Activated CD4-positive, alpha-beta T cell treated with anti-CD3 and anti-CD28 coated beads, Interleukin-2, Interleukin-6, amounts not matched to agents 100 ng/mL and 50 ng/mL, durations not matched to agents 16 hours and 8 hours (primary cell): ENCODE results near the gene PIN4.
"Not testable (repeated sequence)": the region's sequence is repeated elsewhere in the genome, so short reads cannot be mapped to it uniquely, and the experiment has no call there.

Experiments
- DNase-seq: peaks from one replicate; pipeline ENCODE4 v3.0.0-alpha.2; 2020

PIN4 gene

DNA sequence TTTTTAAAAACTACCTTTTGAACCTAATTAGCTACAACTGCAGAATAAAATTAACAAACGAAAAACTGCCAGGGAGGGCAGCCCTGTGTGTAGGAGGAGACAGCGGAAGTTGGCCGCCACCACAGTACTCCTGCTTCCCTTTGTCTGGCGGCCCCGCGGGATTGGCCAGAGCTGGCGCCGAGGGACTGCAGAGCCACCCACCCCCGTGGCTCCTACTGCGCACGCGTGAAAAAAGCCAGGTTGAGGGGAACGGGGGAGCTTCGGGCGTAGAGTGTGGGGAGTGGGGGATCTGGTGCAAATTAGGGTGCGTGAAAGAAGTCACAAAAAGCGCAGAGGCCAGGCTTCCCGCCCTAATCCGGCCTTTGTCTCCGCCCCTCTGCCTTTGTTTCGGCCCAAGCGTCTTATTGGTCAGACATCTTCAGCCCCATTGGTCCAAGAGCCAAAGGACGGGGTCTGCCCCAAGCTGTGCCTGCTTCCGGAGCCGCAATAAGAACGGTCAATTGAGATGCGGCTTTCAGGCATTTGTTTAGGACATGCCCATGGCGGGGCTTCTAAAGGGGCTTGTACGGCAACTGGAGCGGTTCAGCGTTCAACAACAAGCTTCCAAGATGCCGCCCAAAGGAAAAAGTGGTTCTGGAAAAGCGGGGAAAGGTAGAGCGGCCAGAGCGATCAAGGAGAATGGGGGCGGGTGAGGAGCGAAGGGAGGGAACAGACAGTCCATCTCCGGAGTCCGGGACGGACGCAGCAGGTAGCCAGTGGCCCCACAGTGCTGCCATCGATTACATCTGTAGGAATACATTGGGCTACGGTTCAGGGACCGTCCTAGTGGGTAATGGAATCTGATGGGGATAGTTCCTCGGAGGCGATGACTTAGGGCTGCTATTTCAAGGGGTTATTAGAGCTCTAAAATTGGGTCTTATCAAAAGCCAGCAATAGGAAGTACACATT is at the start of gene PIN4:
Gene PIN4 (plus strand): TSS at position 580 of the 948 bp plus-strand sequence. CDS start 29 bp downstream, at position 609.
- DNase-seq: peak; percentile 94

DNA sequence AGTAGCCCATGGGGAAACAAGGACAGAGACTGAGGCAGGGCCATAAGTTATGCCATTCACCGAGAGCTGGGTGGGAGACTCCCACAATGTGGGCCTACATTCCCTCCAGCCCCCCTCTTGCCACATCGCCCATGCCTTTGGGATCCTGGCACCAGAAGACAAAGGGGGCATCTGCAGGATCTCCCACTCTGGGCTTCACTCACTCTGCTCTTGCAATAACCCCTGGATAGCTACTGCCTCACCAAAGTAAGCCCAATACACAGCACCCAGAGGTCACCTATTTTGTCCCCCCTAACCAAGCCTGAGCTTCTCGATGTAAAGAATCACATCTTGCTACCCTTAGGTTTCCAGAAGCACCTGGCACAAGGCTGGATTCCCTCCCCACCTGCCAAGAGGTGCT is 49.1 kb upstream of the PIN4 start:
- no peak for DNase-seq

- no peak for DNase-seq
These were observed 47.6 kb upstream of the PIN4 start for GRCh38 chrX:72133851-72134546.

DNA sequence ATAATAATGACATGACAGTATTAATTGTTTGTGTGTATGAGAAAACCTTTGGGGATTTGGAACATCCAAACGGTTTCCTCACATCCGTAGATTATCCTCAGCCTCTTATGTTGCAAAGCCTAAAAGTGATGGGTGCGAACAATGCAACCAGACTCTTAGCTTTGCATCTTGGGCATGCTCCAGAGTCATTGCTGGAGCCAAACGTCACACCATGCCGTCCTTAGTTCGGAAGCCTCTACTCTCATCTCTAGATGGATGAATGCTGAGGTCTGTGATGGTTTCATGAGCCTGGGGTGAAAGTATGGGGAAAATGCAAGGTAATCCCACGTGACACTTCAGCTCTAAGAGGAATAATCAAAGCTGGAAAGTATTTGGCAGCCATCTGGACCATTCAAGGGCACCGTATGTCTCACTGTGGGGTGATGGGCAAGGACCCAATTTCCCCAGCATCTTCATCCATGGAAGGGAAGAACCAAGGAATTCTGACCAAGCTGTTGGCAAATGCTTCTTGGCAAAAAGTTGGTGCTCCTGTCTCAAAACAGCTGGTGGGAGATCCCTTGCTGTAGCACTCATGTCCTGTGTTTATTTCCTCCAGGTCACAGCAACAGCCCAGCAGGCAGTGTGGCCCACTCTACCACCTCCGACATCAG is 43.6 kb upstream of the PIN4 start:
- DNase-seq: no peak

GRCh38 chrX:72139538-72139937 is 42.0 kb upstream of the PIN4 start:
- DNase-seq: no peak

- DNase-seq: peak; percentile 36
These were observed 40.1 kb upstream of the PIN4 start for GRCh38 chrX:72141372-72142004.

DNA sequence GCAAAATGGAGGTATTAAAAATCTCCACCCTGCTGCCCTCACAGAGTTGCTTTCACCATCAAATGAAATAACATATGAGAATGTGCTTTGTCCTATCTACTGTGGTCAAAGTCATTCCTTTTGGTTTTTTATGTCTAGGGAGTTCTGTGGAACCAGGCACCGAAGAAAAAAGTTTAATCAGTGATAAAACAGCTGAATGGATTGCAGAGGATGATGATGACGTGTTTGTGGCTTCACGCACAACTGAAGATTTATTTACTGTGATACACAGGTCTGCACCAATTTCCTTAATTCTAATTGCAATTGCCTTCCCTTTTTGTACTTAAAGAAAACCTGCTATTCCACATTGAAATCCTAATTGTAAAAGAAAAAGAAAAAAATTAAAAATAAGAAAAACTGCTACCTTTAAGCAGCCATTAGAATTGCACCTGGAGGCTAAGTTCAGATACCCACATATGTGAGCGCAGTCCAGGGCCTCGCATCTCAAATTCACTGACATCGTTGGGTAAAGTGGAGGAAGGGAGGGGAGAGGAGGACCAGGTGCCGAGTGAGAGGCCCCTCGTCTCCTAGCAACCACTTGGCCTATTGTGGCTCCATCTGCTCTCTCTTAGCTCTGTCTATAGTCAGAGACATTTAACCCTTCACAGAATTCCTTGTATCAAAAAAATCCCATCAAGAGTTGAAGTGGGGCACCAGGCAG is 39.3 kb upstream of the PIN4 start:
- DNase-seq: no peak

GRCh38 chrX:72142794-72143608 is 38.6 kb upstream of the PIN4 start:
- DNase-seq: no peak

GRCh38 chrX:72143609-72143907 is 38.0 kb upstream of the PIN4 start:
- no peak for DNase-seq

DNA sequence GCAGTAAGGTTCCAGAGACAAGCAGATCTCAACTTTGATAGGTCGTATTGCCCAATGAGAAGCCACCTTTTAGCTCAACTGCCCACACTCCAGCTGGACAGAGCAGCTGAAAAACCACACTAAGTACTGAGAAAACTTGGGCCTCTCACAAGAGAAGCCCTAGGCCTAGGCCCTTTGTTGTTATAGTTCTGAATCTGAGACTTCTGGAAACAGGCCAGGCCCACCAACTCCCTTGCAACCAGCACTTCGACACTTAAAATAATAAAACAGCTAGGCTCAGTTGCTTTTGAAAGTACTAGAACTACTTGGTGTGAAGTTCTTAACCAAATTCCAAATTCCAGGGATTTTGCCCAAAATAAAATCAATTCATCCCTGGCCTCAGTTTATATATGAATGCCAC is 36.4 kb upstream of the PIN4 start:
- no peak for DNase-seq

DNA sequence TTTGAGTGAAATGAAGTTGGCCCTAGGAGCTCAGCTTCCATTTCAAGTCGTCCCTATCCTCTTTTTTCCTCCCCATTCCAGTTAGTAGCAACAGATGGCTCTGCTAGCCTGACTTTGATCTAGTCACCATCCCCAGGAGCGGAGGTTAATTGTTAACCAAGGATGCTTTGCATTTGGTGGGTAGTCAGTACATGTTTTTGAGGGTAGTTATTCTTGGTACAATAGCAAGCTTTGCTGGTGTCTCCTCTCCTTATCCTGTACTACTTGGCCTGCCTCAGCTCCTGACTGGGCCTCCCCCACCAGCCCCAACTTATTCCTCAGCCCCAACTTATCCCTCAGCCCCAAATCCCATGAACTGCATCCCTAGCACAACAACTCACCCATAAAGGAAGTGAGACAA is 35.0 kb upstream of the PIN4 start:
- no peak for DNase-seq

GRCh38 chrX:72158773-72159172 is 22.8 kb upstream of the PIN4 start:
- DNase-seq: no peak

DNA sequence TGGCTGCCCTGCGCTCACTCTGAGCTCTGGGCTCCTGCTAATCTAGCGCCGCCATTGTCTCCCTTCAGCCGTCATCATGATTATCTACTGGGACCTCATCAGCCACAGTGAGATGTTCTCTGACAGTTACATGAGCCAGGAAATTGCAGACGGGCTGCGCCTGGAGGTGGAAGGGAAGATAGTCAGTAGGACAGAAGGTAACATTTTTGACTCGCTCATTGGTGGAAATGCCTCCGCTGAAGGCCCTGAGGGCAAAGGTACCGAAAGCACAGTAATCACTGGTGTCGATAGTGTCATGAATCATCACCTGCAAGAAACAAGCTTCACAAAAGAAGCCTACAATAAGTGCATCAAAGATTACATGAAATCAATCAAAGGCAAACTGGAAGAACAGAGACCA is 21.8 kb upstream of the PIN4 start:
- DNase-seq: no peak

DNA sequence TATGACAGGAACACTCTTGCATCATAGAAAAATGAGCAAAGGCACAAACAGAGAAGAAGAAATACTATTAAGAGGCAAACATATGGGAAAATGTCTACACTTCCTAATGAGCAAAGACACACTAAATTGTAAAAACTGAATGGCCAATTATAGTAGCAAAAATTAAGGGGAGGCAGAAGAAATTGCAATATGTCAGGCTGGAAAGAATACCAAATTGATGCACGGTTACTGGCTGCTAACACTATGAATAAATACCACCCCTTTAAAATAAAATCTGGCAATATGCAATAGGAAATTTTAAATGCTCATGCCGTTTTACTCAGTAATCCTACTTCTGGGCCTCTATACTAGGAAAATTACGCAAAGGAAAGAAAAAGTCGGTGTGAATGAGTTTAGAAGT is 16.0 kb upstream of the PIN4 start:
- DNase-seq: no peak

GRCh38 chrX:72169008-72169728 is 12.4 kb upstream of the PIN4 start:
- peak; percentile 56 for DNase-seq

- DNase-seq: not testable (repeated sequence)
These were observed 5.3 kb upstream of the PIN4 start for GRCh38 chrX:72176289-72176688.

DNA sequence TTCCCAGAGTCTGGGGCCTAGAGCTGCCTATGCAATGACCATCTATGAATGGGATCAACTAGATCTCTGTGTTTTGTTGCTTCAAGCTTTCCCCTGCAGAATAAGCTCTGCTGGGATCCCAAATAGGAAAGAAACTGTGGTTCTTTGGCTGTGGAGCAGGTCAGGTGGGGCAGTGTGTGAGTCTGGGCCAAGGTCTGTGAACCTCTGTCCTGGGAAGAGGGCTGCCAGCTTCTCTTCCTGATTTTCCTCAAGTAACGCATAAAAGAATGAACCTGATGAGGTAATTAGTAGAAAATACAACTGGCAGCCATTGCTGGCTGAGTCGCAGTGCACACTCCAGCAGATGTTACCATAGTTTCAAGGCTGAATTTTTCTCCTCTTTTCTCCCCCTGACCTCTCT is 4.6 kb upstream of the PIN4 start:
- no peak for DNase-seq

DNA sequence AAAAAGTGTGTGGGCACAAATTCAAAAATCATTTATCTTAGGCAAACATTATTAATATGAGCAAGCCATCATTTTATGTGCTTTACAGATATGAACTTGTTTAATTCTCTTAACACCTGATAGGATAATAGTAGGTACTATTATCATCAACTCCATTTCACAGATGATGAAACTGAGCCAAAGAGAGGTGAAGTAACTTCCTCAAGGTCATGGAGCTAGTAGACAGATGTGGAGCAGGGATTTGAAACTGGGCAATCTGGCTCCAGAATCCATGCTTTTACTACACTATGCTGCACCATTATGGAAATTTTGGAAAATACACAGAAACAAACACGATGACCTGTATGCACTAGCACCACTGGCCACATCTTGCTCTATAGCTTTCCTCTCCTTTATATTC is 1.0 kb upstream of the PIN4 start:
- no peak for DNase-seq

DNA sequence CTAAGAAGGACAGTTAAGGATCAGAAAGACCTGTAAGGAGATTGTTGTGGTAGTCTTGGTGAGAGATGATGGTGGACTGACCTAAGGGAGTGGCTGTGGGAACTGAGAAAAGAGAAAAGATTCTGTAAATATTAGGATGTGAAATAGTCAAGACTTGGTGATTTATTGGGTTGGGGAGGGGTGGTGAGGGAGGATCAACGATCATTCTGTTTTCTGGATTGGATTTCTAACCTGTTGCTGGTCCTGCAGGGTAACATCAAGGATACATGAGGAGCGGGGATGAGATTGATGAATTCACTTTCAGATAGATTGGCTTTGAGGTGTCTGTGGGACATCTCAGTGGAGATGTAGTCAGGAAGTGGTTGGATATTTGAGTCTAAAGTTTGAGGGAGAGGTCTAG is 1.4 kb downstream of the PIN4 start:
- DNase-seq: no peak

DNA sequence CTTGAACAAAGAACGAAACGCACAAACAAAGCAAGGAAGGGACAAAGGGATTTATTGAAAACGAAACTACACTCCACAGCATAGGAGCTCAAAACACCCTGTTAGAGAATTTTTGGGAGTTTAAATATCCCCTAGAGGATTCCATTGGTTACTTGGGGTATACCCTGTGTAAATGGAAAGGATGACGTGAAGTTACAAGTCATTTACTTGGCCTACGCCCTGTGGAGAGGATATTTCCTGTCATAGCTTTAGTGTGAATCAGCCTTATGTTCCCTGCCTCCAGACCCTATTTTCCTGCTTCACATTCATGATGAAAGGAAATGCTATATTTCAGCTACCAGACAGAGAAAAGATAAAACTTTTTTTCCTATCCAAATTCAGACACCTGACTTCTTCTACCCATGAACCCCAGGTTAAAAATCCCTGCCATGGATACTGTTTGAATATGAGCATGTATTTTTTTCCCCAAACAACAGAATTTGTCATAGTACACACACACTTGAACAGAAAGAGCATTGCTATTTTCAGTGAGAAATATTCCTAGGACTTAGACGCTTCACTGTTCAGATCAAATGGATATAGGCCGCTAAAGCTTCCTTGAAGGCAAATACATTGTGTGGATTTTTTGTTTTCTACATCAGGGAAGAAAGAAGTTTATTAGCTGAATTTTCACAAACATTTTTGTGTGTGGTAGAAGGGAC is 20.4 kb downstream of the PIN4 start:
- no peak for DNase-seq
